IPS-NIHi11 (cell line): ENCODE data around the gene NCKAP5.
"Not testable (repeated sequence)": the region's sequence is repeated elsewhere in the genome, so short reads cannot be mapped to it uniquely, and the experiment has no call there.

Experiments
- DNase-seq: peaks from one replicate; pipeline ENCODE4 v3.0.0; 2012; ENCODE audit warnings: mixed read lengths, low spot score

Gene NCKAP5

GRCh38 chr2:132875193-132875592 lies 693.1 kb downstream of the NCKAP5 start:
- DNase-seq = no peak

- DNase-seq = no peak
Measured at GRCh38 chr2:132873738-132874137, 694.5 kb downstream of the NCKAP5 start.

DNA sequence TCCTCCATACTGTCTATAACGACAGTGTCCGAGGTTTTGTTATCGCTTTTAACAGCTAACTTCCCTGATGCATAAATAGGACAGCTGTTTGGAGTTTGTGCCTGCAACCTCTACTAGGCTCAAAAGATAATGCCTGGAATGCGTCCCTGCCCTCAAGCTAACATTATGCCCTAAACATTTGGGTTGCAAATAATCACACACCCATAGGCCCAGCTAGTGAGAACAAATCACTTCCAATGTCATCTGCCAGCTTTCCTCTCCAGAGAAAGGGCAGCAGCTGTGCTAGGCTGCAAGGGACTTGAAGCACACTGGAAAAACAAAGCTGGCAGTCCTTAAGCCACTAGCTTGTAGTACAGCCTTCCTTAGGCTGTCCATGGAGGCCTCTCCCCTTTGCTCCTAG lies 696.4 kb downstream of the NCKAP5 start:
- DNase-seq = no peak

GRCh38 chr2:132863961-132864360 lies 704.3 kb downstream of the NCKAP5 start:
- DNase-seq = no peak

DNA sequence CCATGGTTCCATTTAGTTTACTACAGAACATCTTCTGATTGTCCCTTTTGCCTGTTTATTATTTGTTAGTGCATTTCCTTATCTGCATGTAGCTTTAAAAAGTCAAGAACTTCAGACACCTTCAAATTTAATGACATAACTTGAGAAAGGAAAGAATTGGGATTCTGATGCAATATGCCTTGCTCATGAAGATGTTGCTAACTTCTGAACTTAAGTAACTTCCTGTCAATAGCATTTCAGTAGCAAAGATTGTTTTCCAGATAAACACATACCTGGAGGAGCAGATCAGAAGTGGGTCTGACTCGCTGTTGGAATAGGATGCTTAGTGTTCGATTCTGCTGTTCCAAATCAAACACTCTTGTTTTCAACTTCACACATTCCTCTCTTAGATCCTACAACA lies 708.0 kb downstream of the NCKAP5 start:
- no peak for DNase-seq

DNA sequence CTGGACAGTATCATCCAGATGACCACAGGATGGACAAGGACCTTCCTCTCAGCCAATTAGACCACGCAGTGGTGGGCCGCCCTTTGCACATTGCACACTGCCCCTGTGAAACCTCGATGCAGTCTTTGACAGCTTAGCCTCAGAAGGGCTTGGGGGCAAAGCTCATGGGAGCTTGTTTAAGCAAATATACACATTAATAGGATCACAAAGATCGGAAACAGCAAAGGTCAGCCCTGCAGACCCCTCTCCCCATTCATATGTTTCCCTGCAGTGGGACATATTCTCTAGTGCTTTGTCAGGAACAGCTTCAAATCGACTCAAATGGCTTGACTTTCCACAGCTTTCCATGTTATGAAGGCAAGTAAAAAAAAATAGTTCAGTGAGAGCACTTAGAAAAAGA lies 708.7 kb downstream of the NCKAP5 start:
- no peak for DNase-seq

DNA sequence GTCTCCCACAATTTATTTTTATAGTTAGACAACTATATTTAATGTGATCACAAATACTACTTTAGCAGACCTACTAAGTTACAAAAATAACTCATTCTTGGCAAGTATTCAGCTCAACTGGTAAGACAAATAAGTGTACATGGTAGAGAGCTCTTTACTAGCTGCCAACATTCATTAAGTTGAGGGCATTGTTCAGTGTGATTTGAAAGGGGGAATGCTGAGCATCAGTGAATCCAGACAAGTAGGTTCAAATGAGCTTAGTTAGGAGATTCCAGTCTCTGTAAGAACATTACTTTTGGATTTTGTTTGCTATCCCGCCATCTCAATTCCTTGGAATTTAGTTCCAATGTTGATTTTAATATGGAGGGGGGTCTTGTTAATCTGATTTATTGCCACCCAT lies 710.9 kb downstream of the NCKAP5 start:
- DNase-seq = no peak

DNA sequence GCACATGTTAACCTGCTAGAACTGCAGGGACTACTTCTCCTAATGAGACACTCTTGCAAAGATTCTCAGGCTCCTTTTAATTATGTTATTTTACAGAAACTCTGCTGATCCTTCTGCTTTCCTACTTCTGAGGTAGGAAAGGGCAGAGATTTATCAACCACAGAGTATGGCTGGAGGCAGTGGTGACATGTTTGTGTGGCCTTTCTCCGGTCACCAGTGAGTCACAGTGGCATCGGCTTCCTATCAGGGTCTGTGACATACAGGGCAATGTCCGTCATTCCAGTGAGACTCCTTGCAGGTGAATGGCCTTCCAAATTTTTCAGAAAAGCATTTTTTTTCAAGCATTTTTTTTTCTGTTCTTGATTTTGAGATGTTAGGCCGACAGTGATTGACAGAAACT lies 717.6 kb downstream of the NCKAP5 start:
- no peak for DNase-seq

GRCh38 chr2:132849118-132849517 lies 719.1 kb downstream of the NCKAP5 start:
- DNase-seq = no peak

- DNase-seq = no peak
Measured at GRCh38 chr2:132845339-132845738, 722.9 kb downstream of the NCKAP5 start.

DNA sequence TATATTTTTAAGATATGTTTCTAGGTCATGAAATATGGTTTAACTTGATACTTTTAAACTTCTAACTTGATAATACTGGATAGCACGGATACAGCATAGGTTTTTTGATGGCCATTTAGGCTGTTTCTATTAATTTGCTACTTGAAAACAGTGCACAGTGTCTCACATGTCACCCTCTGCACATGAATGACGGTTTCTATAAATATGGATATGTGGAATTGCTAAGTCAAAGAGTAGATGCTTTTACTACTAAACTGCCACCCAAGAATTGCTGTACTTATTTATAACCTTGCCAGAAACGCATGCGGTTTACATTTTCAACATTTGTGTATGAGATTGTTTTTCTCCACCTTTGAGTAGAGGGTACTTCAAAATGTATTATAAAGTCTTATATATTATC lies 723.7 kb downstream of the NCKAP5 start:
- DNase-seq = no peak

GRCh38 chr2:132837769-132838168 lies 730.5 kb downstream of the NCKAP5 start:
- peak; percentile 22 for DNase-seq

DNA sequence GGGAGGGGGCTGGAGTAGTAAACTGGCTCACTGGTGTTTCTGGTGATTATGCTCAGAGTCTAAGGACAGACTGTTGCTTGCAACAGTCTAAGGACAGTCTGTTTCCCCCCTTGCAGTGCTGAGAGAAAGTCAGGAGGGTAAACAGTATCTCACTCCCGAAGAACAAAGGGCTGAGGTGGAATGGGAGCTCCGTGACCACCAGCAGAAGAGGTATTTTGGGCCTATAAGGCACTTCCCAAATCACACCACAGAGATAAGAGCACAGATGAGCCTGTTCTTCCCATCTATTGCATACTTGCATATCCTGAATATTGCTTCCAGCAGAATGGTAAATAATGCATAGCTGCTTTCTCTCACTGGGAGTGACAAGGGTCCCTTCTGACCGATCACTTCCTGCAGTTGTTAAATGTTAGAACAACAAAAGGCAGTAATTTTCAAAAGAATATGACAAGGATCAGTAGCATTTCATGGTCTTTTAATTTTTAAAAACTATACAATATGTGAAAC lies 737.9 kb downstream of the NCKAP5 start:
- DNase-seq = no peak

DNA sequence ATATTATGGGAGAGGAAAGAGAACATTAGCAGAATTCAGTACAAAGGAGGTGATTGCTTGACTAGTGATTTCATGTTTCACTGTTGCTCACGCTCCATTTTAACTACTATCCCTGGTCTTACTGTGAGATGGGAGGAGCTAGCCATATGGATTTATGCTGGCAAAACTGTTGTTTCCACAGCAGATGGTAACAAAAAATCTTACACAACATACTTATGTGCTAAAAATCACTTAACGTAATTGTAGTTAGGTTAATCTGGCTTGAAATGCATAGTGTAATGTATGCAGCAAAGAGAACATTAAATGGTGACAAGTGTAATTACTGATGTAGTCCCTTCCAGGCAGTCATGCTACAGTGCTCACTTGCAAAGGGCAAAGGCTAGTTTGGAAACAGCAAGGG lies 742.7 kb downstream of the NCKAP5 start:
- no peak for DNase-seq

DNA sequence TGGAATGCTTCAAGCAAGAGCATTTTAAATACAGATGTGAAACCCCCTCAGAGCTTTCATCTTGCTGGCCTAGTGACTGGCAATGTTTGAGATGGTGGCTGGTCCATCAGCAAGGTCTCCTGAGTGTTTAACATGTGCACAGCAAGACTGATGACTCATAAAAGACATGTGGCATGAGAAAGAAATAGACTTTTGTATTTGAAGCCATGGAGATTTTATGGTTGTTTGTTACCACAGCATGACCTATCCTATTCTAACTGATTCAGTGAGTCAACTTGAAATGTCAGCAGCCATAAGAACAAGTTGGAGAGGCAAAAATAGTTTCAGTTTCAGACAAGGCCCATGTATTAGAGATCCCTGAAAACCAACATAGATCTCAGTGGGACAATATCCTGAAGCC lies 743.5 kb downstream of the NCKAP5 start:
- DNase-seq = no peak

DNA sequence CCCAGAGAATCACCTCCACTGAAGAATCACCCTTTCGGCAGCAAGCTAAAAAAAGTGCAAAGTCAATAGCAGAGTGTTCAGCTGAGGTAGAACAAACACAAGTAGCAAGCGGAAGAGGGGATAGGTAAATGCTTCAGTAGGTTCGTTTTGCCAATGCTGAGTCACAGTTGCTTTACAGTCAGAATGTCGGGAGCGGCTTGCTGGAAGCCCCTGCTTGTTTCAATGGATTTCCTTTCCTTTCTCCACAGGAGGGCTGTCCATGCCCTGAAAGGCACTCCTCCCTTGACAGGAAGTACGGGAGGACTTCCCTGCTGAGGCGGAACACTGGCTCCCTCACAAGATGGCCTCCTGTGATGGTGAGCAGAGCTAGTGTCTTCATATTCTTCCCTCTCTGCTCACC lies 752.0 kb downstream of the NCKAP5 start:
- peak; percentile 30 for DNase-seq

GRCh38 chr2:132815516-132815915 lies 752.7 kb downstream of the NCKAP5 start:
- no peak for DNase-seq

- DNase-seq = no peak
Measured at GRCh38 chr2:132814651-132815050, 753.6 kb downstream of the NCKAP5 start.

- DNase-seq = no peak
Measured at GRCh38 chr2:132813422-132813821, 754.8 kb downstream of the NCKAP5 start.

- DNase-seq = no peak
Measured at GRCh38 chr2:132811148-132811915, 756.9 kb downstream of the NCKAP5 start.

GRCh38 chr2:132809962-132810361 lies 758.3 kb downstream of the NCKAP5 start:
- DNase-seq = not testable (repeated sequence)

- no peak for DNase-seq
Measured at GRCh38 chr2:132804051-132804450, 764.2 kb downstream of the NCKAP5 start.

- DNase-seq = no peak
Measured at GRCh38 chr2:132798341-132798740, 769.9 kb downstream of the NCKAP5 start.

GRCh38 chr2:132797556-132797955 lies 770.7 kb downstream of the NCKAP5 start:
- DNase-seq = no peak
